A549 (cell line): ENCODE results near the gene KDM6A. TPM values are rescaled to one million over a fixed set of nuclear protein-coding genes. Genes with fewer than 3 reads are reported as not detected.

Source experiments
- ATAC-seq, 2 experiments: fragments of 200-7000 bp in 1 of 2; fragments of >200 bp in 1 of 2; cut with Nextera tagmentation in 1 of 2; cut with Tn5 transposase in 1 of 2; 3 replicates each; pipeline versions ENCODE4 v1.8.0 to v1.9.1; 2018 to 2020; ENCODE audit warnings: mild to moderate bottlenecking in 1 of 2, moderate library complexity in 1 of 2
- CTCF ChIA-PET: fragments of 300-600 bp; sonication (Branson Sonifier 250); formaldehyde crosslinking; extraction: SDS; loops from one replicate; lab custom pipeline; 2021; ENCODE audit warnings: antibody characterized with exemption, inconsistent platforms; lab: Yijun Ruan, JAX
- POLR2A ChIA-PET: fragments of 350-600 bp; formaldehyde crosslinking; extraction: SDS; loops from one replicate; lab custom pipeline; 2021; ENCODE audit warnings: antibody characterized with exemption, inconsistent platforms; lab: Yijun Ruan, JAX
- DNase-seq, 2 experiments: peaks; one replicate each; pipeline versions ENCODE4 v3.0.0 to v3.0.0-alpha.2; 2011 to 2016; ENCODE audit warnings: low read depth in 1 of 2, low spot score in 1 of 2
- FAIRE-seq: peaks from 2 replicates; lab custom pipeline; 2011; peaks lifted over from hg19 to GRCh38; lab: Jason Lieb, UNC
- H3K27ac ChIP-seq, 2 experiments: fragments of >200 bp; sonication (Bioruptor Twin); formaldehyde crosslinking; 3 replicates each; pipeline ENCODE4 v1.5.1; 2016 to 2017
- H3K4me1 ChIP-seq: fragments of >200 bp; sonication (Bioruptor Twin); formaldehyde crosslinking; 3 replicates; pipeline ENCODE4 v1.6.1; 2016
- H3K4me2 ChIP-seq: fragments of >200 bp; sonication (Bioruptor Twin); formaldehyde crosslinking; 3 replicates; pipeline ENCODE4 v1.6.1; 2016
- H3K4me3 ChIP-seq: fragments of >200 bp; sonication (Bioruptor Twin); formaldehyde crosslinking; 3 replicates; pipeline ENCODE4 v1.5.1; 2016
- H3K9me3 ChIP-seq: fragments of >200 bp; sonication (Bioruptor Twin); formaldehyde crosslinking; 3 replicates; pipeline ENCODE4 v1.6.1; 2016
- ATOH8 ChIP-seq: fragments of 250-450 bp; sonication (Bioruptor Pico); IDR thresholded peaks from 2 replicates; pipeline ENCODE4 v1.5.0; 2020; ENCODE audit warnings: low read depth, mild to moderate bottlenecking, moderate library complexity
- BHLHE40 ChIP-seq: IDR thresholded peaks from 2 replicates; pipeline ENCODE4 v1.6.1; 2012; ENCODE audit warnings: low read depth, low read length, inconsistent platforms
- CBX2 ChIP-seq: fragments of 200-600 bp; sonication (generic); IDR thresholded peaks from 2 replicates; pipeline ENCODE4 v1.6.1; 2016; ENCODE audit warnings: low read depth, mild to moderate bottlenecking, borderline replicate concordance
- CEBPB ChIP-seq, 2 experiments: fragments of >200 bp in 1 of 2; sonication (Bioruptor Twin) in 1 of 2; formaldehyde crosslinking in 1 of 2; IDR thresholded peaks; 2 replicates each; pipeline ENCODE4 v1.6.1; 2012 to 2016
- EHF ChIP-seq: fragments of 250-450 bp; sonication (Bioruptor Pico); IDR thresholded peaks from 2 replicates; pipeline ENCODE4 v1.5.0; 2020; ENCODE audit warnings: mild to moderate bottlenecking
- ELK1 ChIP-seq: fragments of 150-350 bp; IDR thresholded peaks from 2 replicates; pipeline ENCODE4 v1.6.1; 2014; ENCODE audit warnings: low read depth, mild to moderate bottlenecking, low read length
- EP300 ChIP-seq, 2 experiments: fragments of >200 bp; sonication (Bioruptor Twin); formaldehyde crosslinking; IDR thresholded peaks; 2 replicates in 1 of 2; 3 replicates in 1 of 2; pipeline ENCODE4 v1.6.1; 2016 to 2017
- ESRRA ChIP-seq: fragments of 150-350 bp; IDR thresholded peaks from 2 replicates; pipeline ENCODE4 v1.6.1; 2014; ENCODE audit warnings: mild to moderate bottlenecking, low read length, borderline replicate concordance
- FOSL2 ChIP-seq, 2 experiments: fragments of 450-650 bp in 1 of 2; fragments of >200 bp in 1 of 2; sonication (Bioruptor Twin) in 1 of 2; formaldehyde crosslinking; IDR thresholded peaks; 2 replicates each; pipeline versions ENCODE4 v1.5.0 to v1.6.1; 2016 to 2020; ENCODE audit warnings: mild to moderate bottlenecking in 1 of 2, moderate library complexity in 1 of 2
- FOXS1 ChIP-seq: fragments of 250-450 bp; sonication (Bioruptor Pico); IDR thresholded peaks from 2 replicates; pipeline ENCODE4 v1.5.0; 2020; ENCODE audit warnings: mild to moderate bottlenecking, moderate library complexity
- HES2 ChIP-seq: fragments of >200 bp; sonication (Bioruptor Twin); formaldehyde crosslinking; IDR thresholded peaks from 2 replicates; pipeline ENCODE4 v1.6.1; 2016
- HOXA7 ChIP-seq: fragments of 250-450 bp; sonication (Bioruptor Pico); IDR thresholded peaks from 2 replicates; pipeline ENCODE4 v1.5.0; 2020; ENCODE audit warnings: mild to moderate bottlenecking, moderate library complexity
- HOXB13 ChIP-seq: fragments of 250-450 bp; sonication (Bioruptor Pico); IDR thresholded peaks from 2 replicates; pipeline ENCODE4 v1.5.0; 2020; ENCODE audit warnings: low read depth, mild to moderate bottlenecking, moderate library complexity
- JUN ChIP-seq, 2 experiments: fragments of >200 bp; sonication (Bioruptor Twin); formaldehyde crosslinking; IDR thresholded peaks; 2 replicates in 1 of 2; 3 replicates in 1 of 2; pipeline ENCODE4 v1.6.1; 2016 to 2017
- JUNB ChIP-seq: fragments of >200 bp; sonication (Bioruptor Twin); formaldehyde crosslinking; IDR thresholded peaks from 2 replicates; pipeline ENCODE4 v1.6.1; 2016
- KDM1A ChIP-seq: fragments of 200-600 bp; sonication (generic); IDR thresholded peaks from 2 replicates; pipeline ENCODE4 v1.6.1; 2016; ENCODE audit warnings: low read depth, mild to moderate bottlenecking
- MAFK ChIP-seq: fragments of 450-650 bp; IDR thresholded peaks from 2 replicates; pipeline ENCODE4 v1.6.1; 2014; ENCODE audit not compliant: partially characterized antibody
- MAZ ChIP-seq: fragments of 150-350 bp; IDR thresholded peaks from 2 replicates; pipeline ENCODE4 v1.6.1; 2014; ENCODE audit warnings: antibody characterized with exemption, low read depth, low read length, borderline replicate concordance
- MYC ChIP-seq: IDR thresholded peaks from 2 replicates; pipeline ENCODE4 v1.6.1; 2012; ENCODE audit warnings: mild to moderate bottlenecking, inconsistent platforms, low read length, improper control_type of control experiment, borderline replicate concordance
- NFE2L2 ChIP-seq: fragments of 150-350 bp; conservative IDR thresholded peaks from 2 replicates; pipeline ENCODE4 v1.6.1; 2014; ENCODE audit warnings: low read length
- NPAS2 ChIP-seq: fragments of 250-450 bp; sonication (Bioruptor Pico); IDR thresholded peaks from 2 replicates; pipeline ENCODE4 v1.8.0; 2022; ENCODE audit warnings: mild to moderate bottlenecking, moderate library complexity, borderline replicate concordance
- NR3C1 ChIP-seq: fragments of >200 bp; sonication (Bioruptor Twin); formaldehyde crosslinking; IDR thresholded peaks from 3 replicates; pipeline ENCODE4 v1.6.1; 2017
- PBX3 ChIP-seq: IDR thresholded peaks from 2 replicates; pipeline ENCODE4 v1.6.1; 2012
- POLR2A ChIP-seq: IDR thresholded peaks from 2 replicates; pipeline ENCODE4 v1.6.1; 2012; ENCODE audit warnings: mild to moderate bottlenecking, low read length
- RARB ChIP-seq: fragments of 250-450 bp; sonication (Bioruptor Pico); IDR thresholded peaks from 2 replicates; pipeline ENCODE4 v1.8.0; 2021; ENCODE audit warnings: mild to moderate bottlenecking, moderate library complexity
- RCOR1 ChIP-seq: fragments of 150-350 bp; IDR thresholded peaks from 2 replicates; pipeline ENCODE4 v1.6.1; 2014; ENCODE audit warnings: antibody characterized with exemption, low read length, low read depth
- TFCP2L1 ChIP-seq: fragments of 250-450 bp; sonication (Bioruptor Pico); IDR thresholded peaks from 2 replicates; pipeline ENCODE4 v1.5.0; 2021; ENCODE audit warnings: mild to moderate bottlenecking
- TP53 ChIP-seq: fragments of 250-450 bp; sonication (Bioruptor Pico); IDR thresholded peaks from 2 replicates; pipeline ENCODE4 v1.5.0; 2021; ENCODE audit warnings: mild to moderate bottlenecking, moderate library complexity
- USF2 ChIP-seq: fragments of 450-650 bp; IDR thresholded peaks from 2 replicates; pipeline ENCODE4 v1.6.1; 2014; ENCODE audit warnings: antibody characterized with exemption
- WGBS: methylation state at CpG from one replicate; pipeline ENCODE4 v1.1.6; 2017; ENCODE audit errors: missing lambda C conversion rate; 5-methylcytosine and 5-hydroxymethylcytosine counted together
- polyA plus RNA-seq, 4 experiments: library from polyadenylated mRNA; depleted of rRNA in 3 of 4; stranded (reverse); fragments of >200 nt; fragmentation: RNase III in 1 of 4; extraction: RNeasy Plus Mini Kit Qiagen cat#74134 plus additional on column Dnase treatment in 1 of 4; gene quantifications; 2 replicates in 3 of 4; 3 replicates in 1 of 4; pipeline ENCODE4 v1.2.3, GENCODE V29; 2011 to 2017

The KDM6A gene
- polyA plus RNA-seq, 2 of the 4 experiments (the other 2 are of a cell fraction), result 9.3 to 18.4 TPM

GRCh38 chrX:45017946-45018345, 145.0 kb downstream of the KDM6A start (continued):
- TF ChIP-seq FOXS1 (no peak), ATOH8 (CRISPR knock-in tag) (no peak), JUN (IDR thresholded peaks at IDR 0.05) (no peak), NPAS2 (no peak), JUNB (no peak)

GRCh38 chrX:45022150-45022549, 149.2 kb downstream of the KDM6A start:
- TF ChIP-seq EP300 (IDR thresholded peaks at IDR 0.05), result no peak
- TF ChIP-seq HOXB13 (CRISPR knock-in tag), result no peak
- TF ChIP-seq NFE2L2, result 0 out of 2 replicates have a peak, but pooled peaks have one; percentile 45
- Histone ChIP-seq H3K4me2 (peak overlapping the region; percentile 34; the same call in 2 of the 3 replicates), H3K27ac (no peak overlapping the region), H3K4me3 (no peak overlapping the region), H3K4me1 (peaks cover 23% of the 10 kb centered on the region), H3K9me3 (no peaks in the 10 kb centered on the region)
- peak; percentile 82 for FAIRE-seq
- CTCF ChIA-PET, result no interaction called here
- ATAC-seq, result no peak
- peak in 1 of 2 experiments; percentile 43 for DNase-seq
- POLR2A ChIA-PET, result no interaction called here
- 71% methylated on average over 5 of the region's 5 CpGs for WGBS

- no peak for ATAC-seq
- Histone ChIP-seq H3K27ac (no peak overlapping the region), H3K4me3 (no peak overlapping the region), H3K4me2 (no peak overlapping the region), H3K4me1 (peaks cover 23% of the 10 kb centered on the region), H3K9me3 (no peaks in the 10 kb centered on the region)
- ChIA-PET POLR2A (no interaction called here), CTCF (no interaction called here)
- no peak for TF ChIP-seq NR3C1
- TF ChIP-seq TP53 (CRISPR knock-in tag), result no peak
- TF ChIP-seq MYC, result no peak
- no peak for TF ChIP-seq TFCP2L1 (CRISPR knock-in tag)
- no peak for TF ChIP-seq CEBPB (IDR thresholded peaks at IDR 0.05)
- no peak for TF ChIP-seq BHLHE40
- no peak for TF ChIP-seq ELK1
- TF ChIP-seq NFE2L2, result no peak
- TF ChIP-seq JUN (IDR thresholded peaks at IDR 0.05), result no peak
- TF ChIP-seq RCOR1, result no peak
- TF ChIP-seq MAZ, result no peak
- no peak for TF ChIP-seq RARB
- TF ChIP-seq USF2, result no peak
- TF ChIP-seq HOXA7, result no peak
- TF ChIP-seq ESRRA, result no peak
- 91% methylated on average over 1 of the region's 1 CpG for WGBS
- DNase-seq, result no peak
- FAIRE-seq, result no peak
These were observed 151.5 kb downstream of the KDM6A start for GRCh38 chrX:45024501-45024900.

GRCh38 chrX:45026036-45026435, 153.0 kb downstream of the KDM6A start:
- Histone ChIP-seq H3K4me2 (no peak overlapping the region), H3K9me3 (no peaks in the 10 kb centered on the region), H3K27ac (no peak overlapping the region), H3K4me3 (no peak overlapping the region), H3K4me1 (peaks cover 16% of the 10 kb centered on the region)
- no peak for ATAC-seq
- TF ChIP-seq TFCP2L1 (CRISPR knock-in tag), result no peak
- TF ChIP-seq HES2, result no peak
- no peak for TF ChIP-seq NFE2L2
- no peak for TF ChIP-seq KDM1A
- TF ChIP-seq MAFK, result no peak
- no peak for TF ChIP-seq POLR2A
- TF ChIP-seq FOSL2 (IDR thresholded peaks at IDR 0.05), result no peak
- no peak for TF ChIP-seq FOSL2 (CRISPR knock-in tag; IDR thresholded peaks at IDR 0.05)
- no peak for TF ChIP-seq PBX3
- TF ChIP-seq EHF (CRISPR knock-in tag), result no peak
- TF ChIP-seq CBX2, result no peak
- TF ChIP-seq HOXA7, result no peak
- TF ChIP-seq JUN (IDR thresholded peaks at IDR 0.05), result no peak
- no peak for DNase-seq
- POLR2A ChIA-PET, result interaction anchor here (0.6 kb wide), 1 partner anchor 69 kb away, joined by 4 read pairs; no protein-coding TSS in a partner anchor
- WGBS, result 78% methylated on average over 2 of the region's 2 CpGs
- no peak for FAIRE-seq
- CTCF ChIA-PET, result no interaction called here
